Stimulated activated CD8-positive, alpha-beta memory T cell treated with anti-CD3 and anti-CD28 coated beads, Interleukin-15, amount 100 ng/mL, for 4 hours (primary cell): ENCODE results near the gene NATD1.

Source experiments
- DNase-seq, 2 donors: peaks; one replicate each; pipeline ENCODE4 v3.0.0-alpha.2; 2020; ENCODE audit warnings: low read depth in 2 of 2

Gene NATD1

DNA sequence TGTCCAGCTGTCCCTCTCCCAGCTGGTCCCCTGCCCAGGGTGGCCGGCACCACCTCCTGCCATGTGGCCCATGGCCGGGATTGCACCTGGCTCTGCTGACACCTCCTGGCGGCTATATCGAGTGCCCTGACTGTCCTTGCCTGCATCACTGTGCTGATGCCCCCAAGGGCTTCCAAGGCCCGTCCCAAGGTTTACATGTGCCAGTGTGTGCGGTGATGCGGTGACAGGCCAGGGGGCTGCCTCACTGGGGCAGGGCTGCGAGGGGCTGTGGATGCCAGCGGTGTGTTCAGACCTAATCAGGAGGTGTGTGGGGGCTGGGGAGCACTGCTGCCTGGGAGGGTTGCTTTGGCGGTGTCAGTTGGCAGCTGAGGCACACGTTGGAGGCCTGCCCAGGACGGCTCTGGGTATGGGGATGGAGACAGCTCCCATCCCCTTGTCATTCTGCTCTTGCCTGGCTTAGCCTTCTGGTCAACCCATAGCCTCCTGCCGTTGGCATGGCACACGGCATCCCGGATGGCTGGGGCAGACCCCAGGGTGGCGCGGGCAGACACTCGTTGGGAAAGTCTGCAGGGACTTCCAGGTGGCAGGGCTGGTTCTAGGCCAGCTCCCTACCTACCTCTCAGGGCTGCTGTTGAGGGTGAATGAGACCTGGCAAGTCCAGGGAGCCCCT is 36.8 kb upstream of the NATD1 start:
- DNase-seq, result no peak

DNA sequence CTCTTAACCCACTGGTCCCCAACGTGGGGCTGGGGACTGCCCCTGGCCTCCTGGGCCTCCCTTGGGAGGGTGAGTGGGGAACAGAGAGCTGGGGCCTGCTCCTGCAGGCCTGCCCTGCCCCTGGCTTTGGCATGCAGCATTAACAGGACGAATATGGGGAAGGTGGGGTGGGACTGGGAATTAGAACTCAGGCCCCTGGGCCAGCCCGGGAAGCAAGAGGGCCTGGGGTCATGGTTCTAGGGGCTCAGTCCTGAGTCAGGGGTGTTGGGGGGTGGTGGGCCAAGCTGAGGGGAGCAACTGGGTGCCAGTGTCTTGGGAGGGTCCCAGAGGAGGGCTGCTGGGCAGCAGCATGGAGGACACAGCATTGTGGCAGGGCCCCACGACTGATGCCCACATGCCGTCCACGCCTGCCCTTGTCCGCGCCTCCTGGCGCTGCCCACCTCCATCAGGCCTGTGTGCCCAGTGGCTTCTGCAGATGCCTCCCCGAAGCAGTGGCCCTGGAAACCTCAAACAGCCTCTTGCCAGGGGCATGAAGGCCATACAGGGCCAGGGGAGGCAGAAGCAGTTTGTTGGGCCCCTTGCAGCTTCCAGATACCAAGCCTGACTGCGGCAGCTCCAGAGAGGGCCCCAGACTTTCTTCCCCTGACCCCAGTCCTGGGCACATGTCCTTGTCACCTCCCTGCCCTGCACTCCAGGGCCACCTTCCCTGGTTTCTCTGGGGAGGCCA is 36.1 kb upstream of the NATD1 start:
- no peak for DNase-seq

DNA sequence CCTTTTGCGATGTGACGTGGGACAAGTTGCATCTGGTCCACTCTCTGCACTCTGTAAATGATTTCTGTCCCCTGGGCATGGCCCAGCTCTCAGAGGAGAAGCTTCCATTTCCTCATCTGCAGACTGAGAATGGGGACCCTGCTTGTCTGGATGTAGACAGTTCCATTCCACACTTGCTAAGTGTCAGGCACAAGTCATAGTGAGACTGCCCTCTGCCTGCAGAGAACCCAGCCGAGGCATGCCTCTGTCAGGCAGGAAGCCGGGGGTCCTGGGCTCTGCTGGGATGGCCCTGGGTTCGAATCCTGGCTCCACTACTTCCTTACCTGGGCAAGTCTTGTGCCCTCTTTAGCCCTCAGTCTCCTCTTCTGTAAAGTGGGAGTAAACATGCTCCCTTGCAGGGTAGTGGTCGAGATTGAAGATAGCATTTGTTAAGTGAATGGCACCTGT is 35.4 kb upstream of the NATD1 start:
- no peak for DNase-seq

DNA sequence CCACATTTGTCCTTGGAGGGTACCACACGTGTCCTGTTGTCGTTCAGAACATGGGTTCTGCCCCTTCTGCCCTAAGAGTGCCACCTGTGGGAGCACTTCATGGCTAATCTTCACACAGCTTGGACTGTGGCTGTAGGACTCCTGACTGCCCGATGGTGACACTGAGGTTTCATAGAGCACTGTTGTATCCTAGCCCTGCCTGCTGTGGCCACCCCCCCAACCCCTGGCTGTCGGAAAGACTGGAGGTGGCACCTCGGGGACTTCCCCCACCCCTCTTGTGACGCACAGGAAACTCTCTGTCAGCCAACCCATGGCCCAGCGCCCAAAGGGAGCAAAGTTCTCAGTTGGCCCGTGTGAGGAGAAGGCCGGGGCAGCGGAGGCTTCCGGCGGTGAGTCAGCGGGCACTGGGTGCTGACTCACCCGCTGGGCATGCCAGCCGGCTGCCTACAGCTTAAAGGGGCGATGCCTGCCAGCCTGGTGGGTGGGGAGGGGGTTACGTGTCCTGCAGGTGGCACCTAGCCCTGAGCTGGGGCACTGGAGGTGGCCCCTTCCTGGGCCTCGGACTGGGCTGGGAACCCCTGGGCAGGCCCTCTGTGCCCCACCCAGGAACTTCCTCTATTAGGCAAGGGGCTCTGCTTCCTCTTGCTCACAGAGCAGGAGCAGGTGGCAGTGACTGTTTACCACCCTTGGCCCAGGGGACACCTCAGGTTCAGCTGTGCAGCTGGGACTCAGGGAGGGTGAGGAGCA is 34.7 kb upstream of the NATD1 start:
- peak; percentile 97 for DNase-seq

DNA sequence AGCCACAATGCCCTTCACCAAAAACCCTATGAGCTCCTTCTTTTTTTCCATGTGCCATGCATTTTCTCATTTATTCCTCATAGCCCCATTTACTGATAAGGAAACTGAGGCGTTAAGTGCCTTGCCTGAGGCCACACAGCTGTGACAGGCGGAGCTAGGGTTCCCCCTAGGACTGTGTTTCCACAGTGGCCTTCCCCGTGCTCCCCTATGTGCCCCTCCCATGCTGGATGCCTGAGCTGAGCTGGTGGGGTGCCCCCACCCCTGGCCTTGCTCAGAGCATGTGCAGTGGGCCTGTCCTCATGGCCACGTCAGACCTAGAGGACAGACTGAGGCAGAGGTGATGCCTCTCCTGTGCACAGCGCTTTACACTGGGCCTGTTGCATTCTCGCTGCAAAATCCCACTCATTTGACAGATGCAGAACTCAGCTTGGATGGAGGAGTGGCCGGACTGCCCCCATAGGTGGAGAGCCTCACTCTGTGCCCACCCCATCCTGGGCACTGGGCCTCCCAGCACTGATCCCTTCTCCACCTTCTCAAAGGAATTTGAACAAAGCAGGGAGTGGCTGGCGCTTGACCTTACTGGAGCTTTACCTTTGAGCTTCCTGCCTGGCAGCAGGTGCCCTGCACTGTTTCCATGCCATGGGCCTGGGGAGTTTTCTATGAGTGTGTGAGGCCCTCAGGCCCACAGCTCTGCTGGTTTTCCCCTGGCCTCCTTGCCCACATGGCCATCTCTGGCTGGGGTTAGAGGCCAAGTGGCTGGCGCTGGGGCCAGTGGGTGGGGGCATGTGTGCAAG is 33.9 kb upstream of the NATD1 start:
- no peak for DNase-seq

DNA sequence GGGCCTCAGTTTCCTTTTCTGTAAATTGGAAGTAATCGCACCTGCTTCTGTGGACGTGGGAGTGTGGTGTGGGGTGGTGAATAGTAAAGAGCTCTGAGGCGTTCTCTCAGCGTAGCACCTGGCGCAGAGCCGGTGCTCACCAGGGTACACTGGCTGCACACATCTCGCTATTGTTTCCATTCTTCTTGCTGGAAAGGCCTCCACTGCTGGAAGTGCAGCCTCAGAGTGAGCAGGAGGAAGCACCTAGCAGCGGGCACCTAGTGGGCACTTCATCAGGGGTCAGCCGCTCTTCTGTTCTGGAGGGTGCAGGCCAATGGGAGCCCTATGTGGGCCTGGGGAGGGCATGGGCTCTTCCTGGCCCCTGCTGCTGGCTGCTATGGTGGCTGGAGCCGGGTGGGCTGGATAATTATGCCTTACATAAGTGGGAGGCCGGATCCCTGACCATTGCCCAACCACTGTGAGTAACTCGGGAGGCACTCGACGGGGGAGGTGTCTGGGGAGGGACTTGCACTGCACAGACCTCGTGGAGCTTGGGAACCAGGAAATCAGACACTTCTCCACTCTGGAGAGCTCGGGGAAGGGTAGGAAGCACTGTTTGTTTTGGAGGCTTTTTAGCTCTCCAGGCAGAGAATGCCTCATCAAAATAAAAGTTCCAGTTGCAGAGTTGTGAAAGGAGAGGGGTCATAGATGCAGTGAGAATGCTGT is 33.0 kb upstream of the NATD1 start:
- DNase-seq, result no peak

DNA sequence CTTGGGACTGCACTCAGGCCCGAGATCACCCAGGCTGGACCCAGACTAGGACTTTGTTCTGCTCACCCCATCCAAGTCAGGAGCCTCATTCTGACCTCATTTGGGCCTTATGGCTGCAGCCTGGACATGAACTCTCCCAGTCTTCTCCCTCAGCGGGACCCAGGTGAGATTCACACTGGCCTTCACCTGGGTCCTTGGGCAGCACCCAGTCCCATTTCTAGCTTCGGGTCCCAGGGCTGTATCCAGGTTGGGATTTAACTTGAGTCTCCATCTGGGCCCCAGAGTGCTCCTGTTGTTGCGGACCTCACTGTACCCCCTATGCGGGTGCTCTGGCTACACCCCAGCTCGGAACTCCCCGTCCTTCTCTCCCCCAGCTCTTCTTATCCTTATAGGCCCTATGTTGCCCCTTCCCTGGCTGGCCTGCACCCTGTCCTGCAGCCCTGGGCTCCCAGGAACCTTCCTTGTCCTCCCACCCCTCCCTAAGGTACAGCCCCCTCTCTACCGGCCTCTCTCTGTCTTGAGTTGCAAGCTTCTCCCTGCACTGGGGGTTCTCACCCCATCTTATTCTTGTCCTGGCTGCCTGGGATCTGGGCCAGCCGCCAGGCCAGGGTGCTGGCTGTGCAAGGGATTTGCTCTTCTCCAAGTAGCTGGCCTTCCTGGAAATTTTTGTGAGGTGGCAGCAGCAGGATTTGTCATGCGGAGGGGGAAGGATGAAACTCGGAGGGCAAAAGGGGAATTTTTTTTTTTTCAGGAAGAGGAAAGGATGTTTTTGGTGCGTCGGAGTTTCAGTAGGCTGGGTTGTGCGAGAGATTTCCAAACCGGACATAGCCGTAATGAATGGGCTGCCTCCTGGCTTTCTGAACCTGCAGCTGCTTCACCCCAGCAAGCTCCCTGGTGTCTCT is 32.2 kb upstream of the NATD1 start:
- DNase-seq, result no peak

DNA sequence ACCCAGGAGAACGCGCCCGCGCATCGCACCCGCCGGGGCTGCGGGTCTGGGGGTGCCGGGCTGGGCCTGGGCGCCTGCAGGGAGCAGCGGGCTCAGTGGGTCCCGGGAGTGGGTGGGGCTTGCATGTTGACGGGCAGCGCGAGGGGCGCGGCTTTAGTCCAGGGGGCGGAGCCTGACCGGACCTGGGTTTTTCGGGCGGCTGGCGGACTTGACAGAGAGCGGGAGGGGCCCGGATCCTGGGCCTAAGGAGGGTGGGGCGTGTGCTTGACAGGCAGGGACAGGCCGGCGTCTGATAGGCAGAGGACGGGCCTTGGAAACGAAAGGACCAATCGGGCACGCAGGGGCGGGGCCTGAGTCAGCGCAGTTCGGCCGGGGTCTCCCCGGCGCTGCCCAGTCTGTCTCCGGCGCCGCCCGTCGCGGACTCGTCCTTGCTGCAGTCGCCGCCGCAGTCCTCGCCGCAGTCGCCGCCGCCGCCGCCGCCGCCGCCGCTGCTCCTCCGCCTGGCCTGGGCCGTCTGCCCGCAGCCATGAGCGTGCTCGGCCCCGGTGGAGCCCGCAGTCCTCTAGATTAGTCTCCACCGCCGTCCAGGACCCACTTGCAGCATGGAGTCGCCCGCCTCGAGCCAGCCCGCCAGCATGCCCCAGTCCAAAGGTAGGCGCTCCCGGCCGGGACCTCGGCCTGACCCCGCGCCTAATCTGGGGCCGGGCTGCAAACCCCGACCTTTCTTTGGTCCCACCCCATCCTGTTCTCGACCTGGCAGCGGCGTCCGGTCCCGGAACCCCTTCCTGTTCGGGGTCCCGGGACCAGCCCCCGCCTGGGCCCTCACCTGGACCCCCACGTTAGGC is 31.3 kb upstream of the NATD1 start, which contains the start of gene MAP2K3:
TSS of gene MAP2K3 (plus strand) at position 393 of the 845 bp plus-strand sequence. CDS start at position 603, 210 bp downstream.
- DNase-seq, result peak; percentile 95 to 96

DNA sequence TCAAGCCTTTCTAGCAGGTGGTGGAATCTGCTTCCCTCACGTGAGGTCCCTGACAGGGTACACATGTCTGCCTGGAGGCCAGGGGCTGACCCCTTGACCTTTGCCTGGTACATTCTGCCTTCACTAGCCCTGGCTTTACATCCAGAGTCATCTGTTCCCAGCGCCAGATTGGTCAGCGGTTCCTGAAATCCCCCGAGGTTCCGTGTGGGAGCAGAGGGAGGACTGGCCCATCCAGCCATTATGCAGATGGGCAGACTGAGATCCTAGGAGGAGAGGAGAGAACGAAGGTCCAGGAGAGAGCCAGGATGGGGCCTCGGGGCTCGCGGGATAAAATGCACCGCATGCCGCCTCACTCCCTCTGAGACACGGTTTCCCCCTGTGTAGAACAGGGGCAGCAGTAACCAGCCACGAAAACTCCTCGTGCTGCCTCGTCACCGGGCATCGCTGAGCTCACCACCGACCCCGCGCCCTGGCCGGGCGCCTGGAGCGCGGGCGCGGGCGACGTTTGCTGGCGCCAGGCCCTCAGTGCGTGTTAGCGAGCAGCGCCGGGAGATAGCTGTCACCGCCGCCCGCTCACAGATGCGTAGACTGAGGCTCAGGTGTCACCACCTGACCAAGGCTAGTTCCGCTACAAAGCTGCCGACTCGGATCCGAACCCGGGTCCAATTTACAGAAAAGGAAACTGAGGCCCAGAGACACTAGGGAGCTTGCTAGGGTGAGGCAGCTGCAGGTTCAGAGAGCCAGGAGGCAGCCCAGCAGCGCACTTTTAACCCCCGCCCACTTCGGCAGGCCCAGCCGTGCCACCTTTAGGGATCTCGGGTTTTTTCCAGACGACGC is 30.5 kb upstream of the NATD1 start:
- peak in 1 of 2 donors; percentile 18 for DNase-seq

DNA sequence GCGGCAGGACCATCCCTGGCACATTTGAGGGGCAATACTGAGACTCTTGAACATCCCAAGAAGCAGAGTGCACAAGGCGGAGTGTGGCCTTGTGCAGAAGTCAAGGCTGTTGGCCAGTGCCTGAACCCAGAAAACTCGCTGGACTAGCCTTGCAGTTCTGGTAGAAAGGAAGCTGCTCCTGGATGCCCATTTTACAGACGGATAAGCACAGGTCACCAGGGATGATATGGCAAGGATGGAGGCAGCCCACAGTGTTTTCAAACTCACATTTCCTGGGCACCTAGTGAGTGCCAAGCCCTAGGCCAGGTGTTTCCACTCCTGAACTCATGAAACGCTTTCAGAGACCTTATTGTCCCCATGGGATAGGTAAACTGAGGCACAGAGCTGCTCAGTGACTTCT is 29.6 kb upstream of the NATD1 start:
- DNase-seq, result no peak

DNA sequence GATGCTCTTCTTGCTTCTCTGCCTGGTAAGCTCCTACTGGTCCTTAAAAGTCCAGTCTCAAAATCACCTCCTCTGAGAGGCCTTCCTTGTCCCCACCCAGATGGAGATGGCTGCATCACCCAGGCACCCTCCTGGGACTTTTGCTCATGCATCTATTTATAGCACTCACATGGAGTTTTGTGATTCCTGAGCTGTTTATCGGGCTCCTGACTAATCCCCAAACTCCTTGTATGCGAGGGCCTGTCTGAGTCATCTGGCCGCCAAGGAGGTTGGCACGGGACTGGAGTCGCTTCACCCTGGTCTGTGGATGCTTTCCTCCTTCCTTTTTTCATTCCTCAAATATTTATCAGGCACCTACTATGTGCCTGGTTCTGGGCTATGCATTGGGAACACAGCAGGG is 29.0 kb upstream of the NATD1 start:
- no peak for DNase-seq

DNA sequence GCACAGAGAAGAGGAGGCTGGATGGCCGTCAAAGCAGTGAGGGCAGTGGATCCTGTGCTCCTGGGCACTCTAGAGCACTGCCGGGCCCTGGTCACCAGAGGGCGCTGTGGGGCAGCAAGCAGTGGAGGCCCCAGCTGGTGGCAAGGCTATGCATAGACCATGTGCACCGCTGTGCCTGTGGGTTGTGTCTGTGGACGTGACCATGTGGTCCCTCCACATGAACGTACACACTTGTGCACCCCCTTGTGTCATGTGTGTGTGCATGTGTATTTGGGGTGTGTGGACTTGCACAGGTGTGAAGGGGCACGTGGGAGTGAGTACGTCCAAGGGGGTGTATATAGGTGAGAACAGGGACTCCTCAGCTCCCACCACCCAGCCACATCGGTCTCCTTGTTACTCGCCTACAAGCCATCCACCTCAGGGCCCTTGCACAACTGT is 26.9 kb upstream of the NATD1 start:
- DNase-seq, result peak; percentile 75 to 77

DNA sequence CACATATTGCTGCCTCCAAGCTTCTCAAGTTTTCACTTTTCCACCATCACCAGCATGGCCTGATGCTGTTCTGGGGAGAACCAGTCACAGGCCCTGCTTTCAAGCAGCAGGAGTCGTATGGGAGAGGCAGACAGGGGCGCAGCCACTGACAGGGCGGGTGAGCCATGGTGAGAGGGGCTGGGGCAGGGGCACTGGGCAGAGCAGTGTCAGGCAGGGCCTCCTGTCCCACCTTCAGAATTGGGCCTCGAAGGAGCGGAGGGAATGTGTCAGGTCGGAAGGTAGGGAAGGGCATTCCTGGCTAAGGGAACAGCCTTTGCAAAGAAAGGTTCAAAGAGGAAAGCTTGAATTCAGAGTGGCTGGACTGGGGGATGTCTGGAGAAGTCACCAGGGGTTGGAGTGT is 26.4 kb upstream of the NATD1 start:
- DNase-seq, result no peak

DNA sequence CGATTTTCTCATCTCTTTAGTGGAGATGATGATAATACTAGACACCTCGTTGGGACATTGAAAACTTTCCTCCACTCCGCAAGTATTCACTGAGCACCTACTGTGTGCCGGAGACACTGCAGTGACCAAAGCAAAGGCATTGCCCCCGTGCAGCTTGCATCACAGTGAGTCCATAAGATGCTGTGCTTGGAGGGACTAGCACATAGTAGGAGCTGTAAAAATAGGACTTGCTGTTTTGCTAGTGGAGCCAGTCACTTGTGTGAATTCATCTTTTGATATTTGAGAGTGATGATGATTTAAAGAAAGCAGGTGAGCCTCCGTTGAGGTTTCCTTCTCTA is 26.0 kb upstream of the NATD1 start:
- no peak for DNase-seq

DNA sequence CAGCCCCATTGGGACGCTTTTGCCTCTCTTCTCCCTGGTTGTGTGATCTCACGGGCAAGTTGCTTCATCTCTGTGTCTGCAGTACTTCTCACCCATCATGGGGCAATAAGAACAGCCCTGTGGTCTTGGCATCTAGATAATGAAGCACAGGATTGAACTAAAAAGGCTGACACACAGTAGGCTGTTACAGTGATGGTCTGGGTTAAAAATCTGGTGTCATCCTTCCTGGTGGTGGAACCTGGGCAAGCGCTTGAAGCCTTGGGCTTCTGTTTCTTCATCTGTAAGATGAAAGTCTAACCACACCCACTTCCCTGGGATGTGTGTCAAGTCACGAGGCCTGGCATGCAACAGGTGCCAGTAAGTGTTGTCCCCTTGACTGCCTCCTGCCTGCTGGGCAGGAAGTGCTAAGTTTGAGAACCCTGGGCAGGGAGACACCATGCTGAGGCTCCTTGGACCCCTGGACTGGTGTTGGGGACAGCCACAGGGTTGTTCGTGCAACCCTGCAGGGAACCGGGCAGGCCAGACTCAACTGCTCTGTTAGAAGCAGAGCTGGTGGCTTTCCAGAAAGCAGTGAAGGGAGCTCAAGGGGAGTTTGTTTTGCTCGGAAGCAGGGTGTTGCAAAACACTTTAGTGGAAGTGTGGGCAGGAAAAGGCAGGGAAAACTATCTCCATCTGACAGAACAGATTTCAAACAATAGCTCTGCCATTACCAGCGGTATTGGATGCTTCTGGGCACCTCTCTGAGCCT is 25.4 kb upstream of the NATD1 start:
- DNase-seq, result no peak

DNA sequence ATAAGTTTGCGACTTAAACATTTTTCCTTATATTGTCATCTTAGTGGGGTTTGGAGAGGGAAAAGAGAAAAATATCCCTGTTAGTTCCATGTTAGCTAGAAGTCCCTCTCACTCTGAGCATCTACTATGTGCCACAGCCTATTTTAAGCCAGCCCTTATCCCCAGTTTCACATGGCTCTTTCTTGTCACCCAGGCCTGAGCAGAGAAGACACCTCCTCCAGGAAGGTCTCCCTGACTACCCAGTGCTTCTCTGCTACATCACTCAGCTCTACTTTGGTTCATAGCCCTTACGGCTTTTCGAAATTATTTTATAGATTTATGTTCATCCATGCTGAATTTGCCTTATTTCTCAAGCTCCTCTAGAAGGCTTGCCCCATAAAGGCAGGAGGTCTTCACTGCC is 24.1 kb upstream of the NATD1 start:
- DNase-seq, result no peak

DNA sequence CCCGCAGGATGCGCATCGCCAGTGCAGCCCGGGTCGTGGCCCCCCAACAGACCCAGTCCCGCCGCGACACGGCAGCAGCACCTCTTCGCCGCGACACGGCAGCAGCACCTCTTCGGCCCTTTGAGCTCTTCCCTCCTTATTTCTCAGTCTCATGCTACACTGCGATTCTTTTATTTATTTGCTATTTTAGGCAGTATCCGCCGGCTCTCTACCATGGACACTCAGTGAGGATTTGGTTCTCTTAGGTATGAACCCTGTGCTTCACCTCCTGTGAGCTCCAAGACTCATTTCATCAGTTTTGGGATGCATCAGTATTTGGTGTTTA is 23.0 kb upstream of the NATD1 start:
- no peak for DNase-seq
